GM12878 (cell line): ENCODE results near the gene TSC2. TPM values are rescaled to one million over a fixed set of nuclear protein-coding genes. Genes with fewer than 3 reads are reported as not detected.
A peak's percentile ranks its signal among the peaks of the same experiment; 100 is the strongest.

Experiments
- CHD4 ChIP-seq: fragments of 200-600 bp; sonication (generic); IDR thresholded peaks from 2 replicates; pipeline ENCODE4 v1.6.1; 2016; ENCODE audit warnings: mild to moderate bottlenecking
- DPF2 ChIP-seq: fragments of 450-650 bp; IDR thresholded peaks from 2 replicates; pipeline ENCODE4 v1.6.1; 2017; ENCODE audit warnings: mild to moderate bottlenecking
- EED ChIP-seq: sonication (generic); IDR thresholded peaks from 2 replicates; pipeline ENCODE4 v1.6.1; 2016; ENCODE audit warnings: antibody characterized with exemption, low read depth
- ELK1 ChIP-seq: IDR thresholded peaks from 2 replicates; pipeline ENCODE4 v1.6.1; 2012; ENCODE audit warnings: low read depth, low read length, improper control_type of control experiment
- ETV6 ChIP-seq, 2 experiments: fragments of 450-650 bp in 1 of 2; IDR thresholded peaks in 1 of 2; conservative IDR thresholded peaks in 1 of 2; 2 replicates each; pipeline ENCODE4 v1.6.1; 2014; ENCODE audit warnings: antibody characterized with exemption in 1 of 2, borderline replicate concordance in 1 of 2, low read depth in 1 of 2, mild to moderate bottlenecking in 1 of 2, moderate library complexity in 1 of 2
- IRF5 ChIP-seq: fragments of 450-650 bp; IDR thresholded peaks from 2 replicates; pipeline ENCODE4 v1.6.1; 2017; ENCODE audit warnings: borderline replicate concordance
- KLF5 ChIP-seq: fragments of 450-650 bp; IDR thresholded peaks from 2 replicates; pipeline ENCODE4 v1.6.1; 2014; ENCODE audit warnings: mild to moderate bottlenecking; ENCODE audit not compliant: partially characterized antibody
- MTA3 ChIP-seq: IDR thresholded peaks from 2 replicates; pipeline ENCODE4 v1.6.1; 2012; ENCODE audit warnings: low read length, inconsistent platforms, borderline replicate concordance
- NRF1 ChIP-seq: conservative IDR thresholded peaks from 2 replicates; pipeline ENCODE4 v1.6.1; 2011; ENCODE audit warnings: mild to moderate bottlenecking, low read depth, low read length, improper control_type of control experiment
- POLR2AphosphoS5 ChIP-seq: IDR thresholded peaks from 2 replicates; pipeline ENCODE4 v1.6.1; 2011; ENCODE audit warnings: mild to moderate bottlenecking, low read length, inconsistent platforms
- RAD21 ChIP-seq: IDR thresholded peaks from 2 replicates; pipeline ENCODE4 v1.6.1; 2011; ENCODE audit warnings: mild to moderate bottlenecking, low read depth, low read length, moderate library complexity; ENCODE audit not compliant: insufficient read depth
- RFX5 ChIP-seq: IDR thresholded peaks from 2 replicates; pipeline ENCODE4 v1.6.1; 2011; ENCODE audit warnings: low read depth, low read length, improper control_type of control experiment
- RUNX3 ChIP-seq: IDR thresholded peaks from 2 replicates; pipeline ENCODE4 v1.6.1; 2012; ENCODE audit warnings: low read length, inconsistent platforms
- SREBF1 ChIP-seq: IDR thresholded peaks from 2 replicates; pipeline ENCODE4 v1.6.1; 2012; ENCODE audit warnings: mild to moderate bottlenecking, low read length
- SRF ChIP-seq, 2 experiments: IDR thresholded peaks; 2 replicates each; pipeline ENCODE4 v1.6.1; 2011; ENCODE audit warnings: low read depth in 2 of 2, low read length in 2 of 2, mild to moderate bottlenecking in 1 of 2, moderate library complexity in 1 of 2
- STAT3 ChIP-seq: IDR thresholded peaks from 2 replicates; pipeline ENCODE4 v1.6.1; 2011; ENCODE audit warnings: low read depth, low read length, improper control_type of control experiment
- SUPT20H ChIP-seq: IDR thresholded peaks from 2 replicates; pipeline ENCODE4 v1.6.1; 2011; ENCODE audit warnings: low read depth, mild to moderate bottlenecking, low read length, moderate library complexity, borderline replicate concordance; ENCODE audit not compliant: control insufficient read depth
- YY1 ChIP-seq: IDR thresholded peaks from 2 replicates; pipeline ENCODE4 v1.6.1; 2011; ENCODE audit warnings: low read depth, mild to moderate bottlenecking, low read length
- ZBTB11 ChIP-seq: fragments of 450-650 bp; formaldehyde crosslinking; IDR thresholded peaks from 2 replicates; pipeline ENCODE4 v1.5.0; 2022; ENCODE audit warnings: mild to moderate bottlenecking, missing genetic modification characterization
- ZNF217 ChIP-seq: fragments of 450-650 bp; IDR thresholded peaks from 2 replicates; pipeline ENCODE4 v1.6.1; 2017; ENCODE audit warnings: antibody characterized with exemption, mild to moderate bottlenecking
- ZNF274 ChIP-seq: IDR thresholded peaks from one replicate; pipeline ENCODE4 v1.8.0; 2011; ENCODE audit not compliant: insufficient read length, insufficient read depth
- polyA plus RNA-seq, 11 experiments: library from polyadenylated mRNA; depleted of rRNA in 4 of 11; unstranded in 6 of 11; stranded (reverse) in 5 of 11; fragments of >200 nt; fragmentation: Nextera tagmentation in 4 of 11; fragmentation: Illumina TruSeq in 1 of 11; extraction: Ambion mirVana in 4 of 11; extraction: Trizol in 1 of 11; gene quantifications; 1 replicate in 1 of 11; 2 replicates in 10 of 11; pipeline versions ENCODE4 v1.2.1 to v1.2.3, GENCODE V29; 2011 to 2016; ENCODE audit warnings: inconsistent platforms in 2 of 11, missing spikeins in 2 of 11, low read depth in 1 of 11
- total RNA-seq, 4 experiments: library from RNA; depleted of rRNA in 3 of 4; stranded (reverse); fragments of >200 nt in 3 of 4; fragmentation: Illumina TruSeq in 1 of 4; extraction: Trizol in 1 of 4; gene quantifications; 2 replicates each; pipeline versions ENCODE4 v1.2.1 to v1.2.3, GENCODE V29; 2013 to 2021
- TF ChIP-seq, protein P1 (sequence below): IDR thresholded peaks from 2 replicates; pipeline ENCODE4 v1.6.1; 2011; ENCODE audit warnings: low read depth, mild to moderate bottlenecking, low read length, moderate library complexity, borderline replicate concordance; ENCODE audit errors: extremely low read depth

The TSC2 gene
- total and polyA plus RNA-seq, 10 of the 15 experiments (the other 5 are each of a cell fraction or from before 2014, with no cell fraction given): 1.6 to 77.0 (median 21.6) TPM

GRCh38 chr16:2023092-2024031 lies 24.4 kb upstream of the TSC2 start (continued):
- no peak for TF ChIP-seq ZBTB11 (CRISPR knock-in tag)
- peak; percentile 90 for TF ChIP-seq RAD21
- TF ChIP-seq SUPT20H: no peak
- no peak for TF ChIP-seq RFX5
- TF ChIP-seq STAT3: no peak
- peak; percentile 40; the same call in 1 of the 2 replicates for TF ChIP-seq DPF2
- TF ChIP-seq NRF1: no peak
- no peak for TF ChIP-seq ZNF274
- TF ChIP-seq KLF5: peak; percentile 40
- TF ChIP-seq RUNX3: no peak; the same call in 1 of the 2 replicates
- TF ChIP-seq MTA3: no peak
- no peak for TF ChIP-seq ZNF217
- TF ChIP-seq YY1: peak; percentile 77
- TF ChIP-seq CHD4: no peak
- TF ChIP-seq EED: no peak
- TF ChIP-seq, protein P1, sequence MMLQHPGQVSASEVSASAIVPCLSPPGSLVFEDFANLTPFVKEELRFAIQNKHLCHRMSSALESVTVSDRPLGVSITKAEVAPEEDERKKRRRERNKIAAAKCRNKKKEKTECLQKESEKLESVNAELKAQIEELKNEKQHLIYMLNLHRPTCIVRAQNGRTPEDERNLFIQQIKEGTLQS: no peak
- TF ChIP-seq SREBF1: no peak
- no peak for TF ChIP-seq ETV6 (conservative IDR thresholded peaks at IDR 0.05 in 1 of 2, IDR thresholded peaks at IDR 0.05 in 1 of 2; ENCODE audit: borderline replicate concordance in 1 of 2, low read depth in 1 of 2)
- no peak for TF ChIP-seq POLR2AphosphoS5
- no peak for TF ChIP-seq SRF (IDR thresholded peaks at IDR 0.05; ENCODE audit: low read depth in 2 of 2, low read length in 2 of 2)
- peak; percentile 77 for TF ChIP-seq ELK1
- TF ChIP-seq IRF5: no peak
